ENCODE results near the gene SLK.

SLK gene

GRCh38 chr10:104077247-104077646 is 110.3 kb downstream of the SLK start:
- H3K4me2 ChIP-seq (ENCODE audit: low read depth, low read length), result no peak overlapping the region
- no peaks in the 10 kb centered on the region for H3K79me2 ChIP-seq (ENCODE audit: low read length)
- TF ChIP-seq EZH2phosphoT487 (IDR thresholded peaks at IDR 0.05; ENCODE audit: low read length) (no peak), EZH2 (optimal IDR thresholded peaks at IDR 0.05; ENCODE audit: low read depth, low read length) (no peak), CTCF (IDR thresholded peaks at IDR 0.05; ENCODE audit: low read length) (no peak)
- H3K9me3 ChIP-seq (replicated peaks; ENCODE audit: insufficient read depth, low read length), result no peaks in the 10 kb centered on the region
- no peaks in the 10 kb centered on the region for H3K9me2 ChIP-seq (replicated peaks; ENCODE audit: insufficient read depth, low read length)
- no peaks in the 10 kb centered on the region for H3K27me3 ChIP-seq (replicated peaks; ENCODE audit: insufficient read depth, low read length)
- H4K20me1 ChIP-seq (ENCODE audit: insufficient read depth, low read length), result no peaks in the 10 kb centered on the region
- no peak overlapping the region for H3K9ac ChIP-seq (ENCODE audit: low read length)
- H3K4me1 ChIP-seq (ENCODE audit: low read length), result no peaks in the 10 kb centered on the region
- H3K4me3 ChIP-seq (ENCODE audit: low read length), result no peak overlapping the region
- H2AFZ ChIP-seq (ENCODE audit: low read length), result no peak overlapping the region
- H3F3A ChIP-seq (ENCODE audit: insufficient read depth, low read length), result no peaks in the 10 kb centered on the region
- no peaks in the 10 kb centered on the region for H3K36me3 ChIP-seq (replicated peaks; ENCODE audit: insufficient read depth, low read length)
- DNase-seq, result no peak
- H3K27ac ChIP-seq (ENCODE audit: low read length), result no peak overlapping the region

- DNase-seq, result no peak
- no peak overlapping the region for H3K4me3 ChIP-seq (ENCODE audit: low read length)
- no peaks in the 10 kb centered on the region for H3K9me2 ChIP-seq (replicated peaks; ENCODE audit: insufficient read depth, low read length)
- H3K4me1 ChIP-seq (ENCODE audit: low read length), result no peaks in the 10 kb centered on the region
- no peak overlapping the region for H2AFZ ChIP-seq (ENCODE audit: low read length)
- no peak overlapping the region for H3K9ac ChIP-seq (ENCODE audit: low read length)
- H3K9me3 ChIP-seq (replicated peaks; ENCODE audit: insufficient read depth, low read length), result no peaks in the 10 kb centered on the region
- H3K36me3 ChIP-seq (replicated peaks; ENCODE audit: insufficient read depth, low read length), result no peaks in the 10 kb centered on the region
- no peaks in the 10 kb centered on the region for H3K79me2 ChIP-seq (ENCODE audit: low read length)
- no peaks in the 10 kb centered on the region for H4K20me1 ChIP-seq (ENCODE audit: insufficient read depth, low read length)
- TF ChIP-seq EZH2phosphoT487 (IDR thresholded peaks at IDR 0.05; ENCODE audit: low read length) (no peak), CTCF (IDR thresholded peaks at IDR 0.05; ENCODE audit: low read length) (no peak)
- H3K27ac ChIP-seq (ENCODE audit: low read length), result no peak overlapping the region
- H3K27me3 ChIP-seq (replicated peaks; ENCODE audit: insufficient read depth, low read length), result no peaks in the 10 kb centered on the region
- H3F3A ChIP-seq (ENCODE audit: insufficient read depth, low read length), result no peaks in the 10 kb centered on the region
- no peak overlapping the region for H3K4me2 ChIP-seq (ENCODE audit: low read depth, low read length)
Observed at GRCh38 chr10:104077663-104078151, 110.8 kb downstream of the SLK start.
